Measurements from ENCODE around the gene C1QTNF9B. TPM values are rescaled to one million over a fixed set of nuclear protein-coding genes. Genes with fewer than 3 reads are reported as not detected.
"Not testable (repeated sequence)": the region's sequence is repeated elsewhere in the genome, so short reads cannot be mapped to it uniquely, and the experiment has no call there.

The C1QTNF9B gene
- total and polyA plus RNA-seq, 5 donors from 2014 or later: not detected

- not testable (repeated sequence) for H3K4me3 ChIP-seq (ENCODE audit: low read depth, low read length); H3K27ac ChIP-seq (ENCODE audit: insufficient read depth, low read length, poor library complexity, severe bottlenecking); ATAC-seq (ENCODE audit: low read depth in 2 of 2); H3K4me1 Mint-ChIP-seq; H3K4me3 Mint-ChIP-seq; H3K27ac Mint-ChIP-seq; H3K27me3 Mint-ChIP-seq; DNase-seq; H3K4me1 ChIP-seq (ENCODE audit: control insufficient read depth, insufficient read depth, low read length, poor library complexity, severe bottlenecking); H3K27me3 ChIP-seq (ENCODE audit: control insufficient read depth, insufficient read depth, low read length); H3K9me3 Mint-ChIP-seq; H3K9me3 ChIP-seq (ENCODE audit: control insufficient read depth in 2 of 2, low read length in 2 of 2)
- H3K36me3 Mint-ChIP-seq: peaks cover 34% of the 10 kb centered on the region
- H3K36me3 ChIP-seq (ENCODE audit: control insufficient read depth, insufficient read depth, low read length): peaks cover 18% of the 10 kb centered on the region
These were observed 16.6 kb downstream of the C1QTNF9B start for GRCh38 chr13:23880493-23881401.

- no peak for ATAC-seq (ENCODE audit: low read depth in 2 of 2)
These were observed 20.0 kb downstream of the C1QTNF9B start for GRCh38 chr13:23877286-23877685.

GRCh38 chr13:23876265-23876664, 21.0 kb downstream of the C1QTNF9B start:
- DNase-seq: peak in 1 of 3 donors; percentile 26
- Histone ChIP-seq H3K27ac (ENCODE audit: insufficient read depth, low read length, poor library complexity, severe bottlenecking) (no peak overlapping the region), H3K36me3 (ENCODE audit: control insufficient read depth, insufficient read depth, low read length) (peaks cover 5% of the 10 kb centered on the region), H3K9me3 (ENCODE audit: control insufficient read depth in 2 of 2, low read length in 2 of 2) (no peaks in the 10 kb centered on the region), H3K4me3 (ENCODE audit: low read depth, low read length) (no peak overlapping the region), H3K4me1 (ENCODE audit: control insufficient read depth, insufficient read depth, low read length, poor library complexity, severe bottlenecking) (no peaks in the 10 kb centered on the region), H3K27me3 (ENCODE audit: control insufficient read depth, insufficient read depth, low read length) (no peaks in the 10 kb centered on the region)
- no peak for ATAC-seq (ENCODE audit: low read depth in 2 of 2)
- Mint-ChIP-seq H3K27ac (no peak overlapping the region), H3K36me3 (peaks cover 14% of the 10 kb centered on the region), H3K27me3 (no peaks in the 10 kb centered on the region), H3K4me1 (peaks cover 0 to 4% (median 2%) of the 10 kb centered on the region in 4 donors), H3K9me3 (no peaks in the 10 kb centered on the region), H3K4me3 (no peak overlapping the region)

More at GRCh38 chr13:23877286-23877685, 20.0 kb downstream of the C1QTNF9B start:
- Mint-ChIP-seq H3K36me3 (peaks cover 19% of the 10 kb centered on the region), H3K4me3 (no peak overlapping the region), H3K27me3 (no peaks in the 10 kb centered on the region), H3K27ac (no peak overlapping the region), H3K4me1 (no peaks in the 10 kb centered on the region), H3K9me3 (no peaks in the 10 kb centered on the region)
- Histone ChIP-seq H3K4me1 (ENCODE audit: control insufficient read depth, insufficient read depth, low read length, poor library complexity, severe bottlenecking) (no peaks in the 10 kb centered on the region), H3K36me3 (ENCODE audit: control insufficient read depth, insufficient read depth, low read length) (peaks cover 5% of the 10 kb centered on the region), H3K27ac (ENCODE audit: insufficient read depth, low read length, poor library complexity, severe bottlenecking) (no peak overlapping the region), H3K9me3 (ENCODE audit: control insufficient read depth in 2 of 2, low read length in 2 of 2) (no peaks in the 10 kb centered on the region), H3K4me3 (ENCODE audit: low read depth, low read length) (no peak overlapping the region), H3K27me3 (ENCODE audit: control insufficient read depth, insufficient read depth, low read length) (no peaks in the 10 kb centered on the region)
- DNase-seq: no peak

GRCh38 chr13:23871616-23872220, 25.6 kb downstream of the C1QTNF9B start:
- Histone ChIP-seq H3K4me1 (ENCODE audit: control insufficient read depth, insufficient read depth, low read length, poor library complexity, severe bottlenecking) (no peaks in the 10 kb centered on the region), H3K27ac (ENCODE audit: insufficient read depth, low read length, poor library complexity, severe bottlenecking) (no peak overlapping the region), H3K36me3 (ENCODE audit: control insufficient read depth, insufficient read depth, low read length) (peaks cover 7% of the 10 kb centered on the region), H3K4me3 (ENCODE audit: low read depth, low read length) (no peak overlapping the region), H3K27me3 (ENCODE audit: control insufficient read depth, insufficient read depth, low read length) (no peaks in the 10 kb centered on the region), H3K9me3 (ENCODE audit: control insufficient read depth in 2 of 2, low read length in 2 of 2) (no peaks in the 10 kb centered on the region)
- DNase-seq (peak in 2 of 3 donors; percentile 13 to 15), ATAC-seq (ENCODE audit: low read depth in 2 of 2) (no peak)
- H3K27ac Mint-ChIP-seq: no peak overlapping the region
- H3K36me3 Mint-ChIP-seq: peaks cover 3% of the 10 kb centered on the region
- no peak overlapping the region for H3K4me3 Mint-ChIP-seq
- no peaks in the 10 kb centered on the region for H3K27me3 Mint-ChIP-seq
- peaks cover 0 to 5% (median 2%) of the 10 kb centered on the region in 4 donors for H3K4me1 Mint-ChIP-seq
- H3K9me3 Mint-ChIP-seq: no peaks in the 10 kb centered on the region

- DNase-seq (no peak), ATAC-seq (ENCODE audit: low read depth in 2 of 2) (no peak)
- H3K27ac Mint-ChIP-seq: no peak overlapping the region
- H3K9me3 Mint-ChIP-seq: no peaks in the 10 kb centered on the region
- H3K27me3 Mint-ChIP-seq: no peaks in the 10 kb centered on the region
- Histone ChIP-seq H3K36me3 (ENCODE audit: control insufficient read depth, insufficient read depth, low read length) (peaks cover 7% of the 10 kb centered on the region), H3K9me3 (ENCODE audit: control insufficient read depth in 2 of 2, low read length in 2 of 2) (no peaks in the 10 kb centered on the region), H3K27ac (ENCODE audit: insufficient read depth, low read length, poor library complexity, severe bottlenecking) (no peak overlapping the region), H3K4me3 (ENCODE audit: low read depth, low read length) (no peak overlapping the region), H3K27me3 (ENCODE audit: control insufficient read depth, insufficient read depth, low read length) (no peaks in the 10 kb centered on the region), H3K4me1 (ENCODE audit: control insufficient read depth, insufficient read depth, low read length, poor library complexity, severe bottlenecking) (no peaks in the 10 kb centered on the region)
- no peak overlapping the region for H3K4me3 Mint-ChIP-seq
- peaks cover 3% of the 10 kb centered on the region for H3K36me3 Mint-ChIP-seq
- peaks cover 0 to 5% (median 2%) of the 10 kb centered on the region in 4 donors for H3K4me1 Mint-ChIP-seq
These were observed 26.8 kb downstream of the C1QTNF9B start for GRCh38 chr13:23870356-23871140.

- no peaks in the 10 kb centered on the region for H3K4me1 ChIP-seq (ENCODE audit: control insufficient read depth, insufficient read depth, low read length, poor library complexity, severe bottlenecking)
- no peak overlapping the region for H3K4me3 Mint-ChIP-seq
- H3K27ac ChIP-seq (ENCODE audit: insufficient read depth, low read length, poor library complexity, severe bottlenecking): no peak overlapping the region
- no peaks in the 10 kb centered on the region for H3K27me3 ChIP-seq (ENCODE audit: control insufficient read depth, insufficient read depth, low read length)
- peaks cover 7% of the 10 kb centered on the region for H3K36me3 ChIP-seq (ENCODE audit: control insufficient read depth, insufficient read depth, low read length)
- H3K9me3 ChIP-seq (ENCODE audit: control insufficient read depth in 2 of 2, low read length in 2 of 2): no peaks in the 10 kb centered on the region
- H3K4me1 Mint-ChIP-seq: peaks cover 0 to 5% (median 2%) of the 10 kb centered on the region in 4 donors
- no peaks in the 10 kb centered on the region for H3K9me3 Mint-ChIP-seq
- H3K27ac Mint-ChIP-seq: no peak overlapping the region
- H3K27me3 Mint-ChIP-seq: no peaks in the 10 kb centered on the region
- ATAC-seq (ENCODE audit: low read depth in 2 of 2) (no peak), DNase-seq (no peak)
- peaks cover 6% of the 10 kb centered on the region for H3K36me3 Mint-ChIP-seq
- H3K4me3 ChIP-seq (ENCODE audit: low read depth, low read length): no peak overlapping the region
These were observed 28.8 kb downstream of the C1QTNF9B start for GRCh38 chr13:23868521-23868920.

- no peaks in the 10 kb centered on the region for H3K4me1 ChIP-seq (ENCODE audit: control insufficient read depth, insufficient read depth, low read length, poor library complexity, severe bottlenecking)
- no peak overlapping the region for H3K27ac Mint-ChIP-seq
- H3K9me3 Mint-ChIP-seq: no peaks in the 10 kb centered on the region
- no peak overlapping the region for H3K27ac ChIP-seq (ENCODE audit: insufficient read depth, low read length, poor library complexity, severe bottlenecking)
- no peaks in the 10 kb centered on the region for H3K27me3 ChIP-seq (ENCODE audit: control insufficient read depth, insufficient read depth, low read length)
- H3K36me3 ChIP-seq (ENCODE audit: control insufficient read depth, insufficient read depth, low read length): peaks cover 7% of the 10 kb centered on the region
- peaks cover 8% of the 10 kb centered on the region for H3K36me3 Mint-ChIP-seq
- no peak for ATAC-seq (ENCODE audit: low read depth in 2 of 2)
- no peak overlapping the region for H3K4me3 Mint-ChIP-seq
- no peaks in the 10 kb centered on the region for H3K9me3 ChIP-seq (ENCODE audit: control insufficient read depth in 2 of 2, low read length in 2 of 2)
- DNase-seq: no peak
- H3K4me3 ChIP-seq (ENCODE audit: low read depth, low read length): no peak overlapping the region
- H3K4me1 Mint-ChIP-seq: peaks cover 0 to 5% (median 2%) of the 10 kb centered on the region in 4 donors
- H3K27me3 Mint-ChIP-seq: no peaks in the 10 kb centered on the region
These were observed 30.2 kb downstream of the C1QTNF9B start for GRCh38 chr13:23867027-23867491.

Measured in CD4-positive, CD25-positive, alpha-beta regulatory T cell (primary cell).